ENCODE measurements around the gene B3GNT7. TPM values are rescaled to one million over a fixed set of nuclear protein-coding genes. Genes with fewer than 3 reads are reported as not detected.

B3GNT7 gene
- total RNA-seq, 1 experiment from 2014 or later, result 6.1 TPM

DNA sequence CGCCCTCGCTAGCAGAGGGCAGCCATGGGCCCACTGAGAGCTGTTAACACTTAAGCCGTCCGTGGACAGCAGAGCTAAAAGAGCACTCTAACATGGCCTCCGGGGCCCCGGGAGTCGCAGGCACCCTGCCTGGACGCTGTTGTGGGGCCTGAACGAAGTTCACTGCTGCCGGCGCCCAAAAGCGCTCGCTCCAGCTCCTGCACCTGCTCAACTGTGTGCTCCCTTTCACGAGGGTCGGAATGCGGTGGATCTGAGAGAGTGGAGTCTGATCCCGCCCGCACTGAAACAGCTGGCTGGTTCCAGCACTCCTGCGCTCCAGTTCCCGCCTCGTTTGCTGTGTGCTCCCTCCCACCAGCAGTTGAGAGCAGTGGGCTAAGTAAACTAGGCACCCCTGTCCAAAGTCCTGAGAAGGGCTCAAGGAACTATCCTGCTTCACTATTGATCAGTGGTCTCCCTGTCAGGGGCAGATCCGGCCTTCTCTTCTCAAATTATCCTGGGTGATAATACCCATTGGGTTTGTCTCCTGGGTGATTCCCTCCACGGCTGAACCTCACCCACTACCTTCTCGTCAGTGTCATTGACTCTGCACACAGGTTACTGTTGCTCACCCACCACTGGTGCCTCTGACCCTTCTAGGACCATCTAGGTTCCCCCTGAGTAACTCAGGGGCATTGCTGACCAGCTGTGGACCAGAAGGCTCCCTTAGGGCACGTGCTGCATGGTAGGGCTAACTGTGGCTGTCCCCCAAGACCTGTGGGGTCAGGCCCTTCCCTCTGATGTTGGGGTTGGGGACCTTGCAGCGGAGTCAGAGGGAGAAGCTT, 23.5 kb downstream of the B3GNT7 start (continued):
- TF ChIP-seq, protein P1, sequence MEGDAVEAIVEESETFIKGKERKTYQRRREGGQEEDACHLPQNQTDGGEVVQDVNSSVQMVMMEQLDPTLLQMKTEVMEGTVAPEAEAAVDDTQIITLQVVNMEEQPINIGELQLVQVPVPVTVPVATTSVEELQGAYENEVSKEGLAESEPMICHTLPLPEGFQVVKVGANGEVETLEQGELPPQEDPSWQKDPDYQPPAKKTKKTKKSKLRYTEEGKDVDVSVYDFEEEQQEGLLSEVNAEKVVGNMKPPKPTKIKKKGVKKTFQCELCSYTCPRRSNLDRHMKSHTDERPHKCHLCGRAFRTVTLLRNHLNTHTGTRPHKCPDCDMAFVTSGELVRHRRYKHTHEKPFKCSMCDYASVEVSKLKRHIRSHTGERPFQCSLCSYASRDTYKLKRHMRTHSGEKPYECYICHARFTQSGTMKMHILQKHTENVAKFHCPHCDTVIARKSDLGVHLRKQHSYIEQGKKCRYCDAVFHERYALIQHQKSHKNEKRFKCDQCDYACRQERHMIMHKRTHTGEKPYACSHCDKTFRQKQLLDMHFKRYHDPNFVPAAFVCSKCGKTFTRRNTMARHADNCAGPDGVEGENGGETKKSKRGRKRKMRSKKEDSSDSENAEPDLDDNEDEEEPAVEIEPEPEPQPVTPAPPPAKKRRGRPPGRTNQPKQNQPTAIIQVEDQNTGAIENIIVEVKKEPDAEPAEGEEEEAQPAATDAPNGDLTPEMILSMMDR (IDR thresholded peaks at IDR 0.05 in 2 of 3, conservative IDR thresholded peaks at IDR 0.05 in 1 of 3; ENCODE audit: borderline replicate concordance in 1 of 3, insufficient read depth in 1 of 3, low read depth in 2 of 3, low read length in 2 of 3), result no peak
- TF ChIP-seq YY1 (IDR thresholded peaks at IDR 0.05; ENCODE audit: extremely low read depth, insufficient replicate concordance, low read depth, low read length), result no peak
- TF ChIP-seq, protein P2, sequence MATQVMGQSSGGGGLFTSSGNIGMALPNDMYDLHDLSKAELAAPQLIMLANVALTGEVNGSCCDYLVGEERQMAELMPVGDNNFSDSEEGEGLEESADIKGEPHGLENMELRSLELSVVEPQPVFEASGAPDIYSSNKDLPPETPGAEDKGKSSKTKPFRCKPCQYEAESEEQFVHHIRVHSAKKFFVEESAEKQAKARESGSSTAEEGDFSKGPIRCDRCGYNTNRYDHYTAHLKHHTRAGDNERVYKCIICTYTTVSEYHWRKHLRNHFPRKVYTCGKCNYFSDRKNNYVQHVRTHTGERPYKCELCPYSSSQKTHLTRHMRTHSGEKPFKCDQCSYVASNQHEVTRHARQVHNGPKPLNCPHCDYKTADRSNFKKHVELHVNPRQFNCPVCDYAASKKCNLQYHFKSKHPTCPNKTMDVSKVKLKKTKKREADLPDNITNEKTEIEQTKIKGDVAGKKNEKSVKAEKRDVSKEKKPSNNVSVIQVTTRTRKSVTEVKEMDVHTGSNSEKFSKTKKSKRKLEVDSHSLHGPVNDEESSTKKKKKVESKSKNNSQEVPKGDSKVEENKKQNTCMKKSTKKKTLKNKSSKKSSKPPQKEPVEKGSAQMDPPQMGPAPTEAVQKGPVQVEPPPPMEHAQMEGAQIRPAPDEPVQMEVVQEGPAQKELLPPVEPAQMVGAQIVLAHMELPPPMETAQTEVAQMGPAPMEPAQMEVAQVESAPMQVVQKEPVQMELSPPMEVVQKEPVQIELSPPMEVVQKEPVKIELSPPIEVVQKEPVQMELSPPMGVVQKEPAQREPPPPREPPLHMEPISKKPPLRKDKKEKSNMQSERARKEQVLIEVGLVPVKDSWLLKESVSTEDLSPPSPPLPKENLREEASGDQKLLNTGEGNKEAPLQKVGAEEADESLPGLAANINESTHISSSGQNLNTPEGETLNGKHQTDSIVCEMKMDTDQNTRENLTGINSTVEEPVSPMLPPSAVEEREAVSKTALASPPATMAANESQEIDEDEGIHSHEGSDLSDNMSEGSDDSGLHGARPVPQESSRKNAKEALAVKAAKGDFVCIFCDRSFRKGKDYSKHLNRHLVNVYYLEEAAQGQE (IDR thresholded peaks at IDR 0.05; ENCODE audit: low read depth), result no peak
- TF ChIP-seq ZFX (IDR thresholded peaks at IDR 0.05), result no peak
- TF ChIP-seq SP1 (IDR thresholded peaks at IDR 0.05; ENCODE audit: low read depth), result no peak

DNA sequence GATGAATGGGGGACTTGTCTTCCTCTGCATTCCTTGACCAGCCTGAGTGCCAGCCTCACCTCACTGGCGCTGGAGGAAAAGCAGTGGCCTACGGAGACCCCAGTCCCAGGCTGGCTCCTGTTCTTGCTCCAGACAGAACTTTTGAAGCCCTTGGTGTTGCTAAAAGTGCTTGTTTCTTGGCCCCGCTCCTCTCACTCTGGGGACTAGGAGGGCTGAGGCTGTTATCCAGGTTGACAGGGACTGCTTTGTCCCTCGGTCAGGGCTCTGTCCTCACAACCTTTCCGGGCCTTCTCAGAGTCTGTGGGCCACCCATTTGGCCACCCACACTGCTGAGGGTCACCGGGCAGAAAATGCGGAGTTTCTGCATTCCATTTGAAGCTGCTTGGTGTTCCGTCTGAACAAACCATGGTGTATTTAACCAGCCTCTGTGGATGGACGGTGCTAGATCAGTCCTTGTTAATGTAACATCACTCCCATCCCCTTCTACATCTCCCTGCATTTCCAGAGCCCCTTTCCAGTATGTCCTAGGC, 25.6 kb downstream of the B3GNT7 start:
- Histone ChIP-seq H3K9ac (ENCODE audit: low read length) (no peak overlapping the region), H3K27ac (ENCODE audit: low read depth, low read length) (no peak overlapping the region), H2AFZ (ENCODE audit: low read depth, low read length, poor library complexity, severe bottlenecking) (no peak overlapping the region), H3K9me2 (ENCODE audit: insufficient read depth) (no peaks in the 10 kb centered on the region), H3K27me3 (ENCODE audit: insufficient read depth, low read length) (no peaks in the 10 kb centered on the region), H4K20me1 (ENCODE audit: insufficient read depth) (no peaks in the 10 kb centered on the region), H3K4me2 (ENCODE audit: low read length) (no peak overlapping the region), H3K4me1 (ENCODE audit: control insufficient read depth in 1 of 2, insufficient read depth in 2 of 2, low read length in 2 of 2) (peaks cover 0 to 5% of the 10 kb centered on the region in 2 experiments; a peak in 1 of 4 replicates), H3K36me3 (ENCODE audit: control insufficient read depth in 1 of 2, insufficient read depth in 2 of 2, low read length in 2 of 2) (no peaks in the 10 kb centered on the region), H3K4me3 (replicated peaks in 1 of 2; ENCODE audit: low read depth in 1 of 2, low read length in 2 of 2) (no peak overlapping the region), H3K9me3 (ENCODE audit: control insufficient read depth in 1 of 2, insufficient read depth in 1 of 2, low read depth in 1 of 2, low read length in 2 of 2) (no peaks in the 10 kb centered on the region), H3K79me2 (ENCODE audit: insufficient read depth, low read length) (no peaks in the 10 kb centered on the region)
- ChIA-PET CTCF (no interaction called here), POLR2A (no interaction called here), RAD21 (ENCODE audit: low non-redundant PET in 1 of 2, low total read pairs in 2 of 2, uncharacterized antibody in 2 of 2, unreplicated experiment in 2 of 2) (interaction anchor here in 1 of 2 experiments (0.6 to 0.7 kb wide), 2 partner anchors 29 to 182 kb away, joined by 3 read pairs; no protein-coding TSS in a partner anchor)
- DNase-seq (ENCODE audit: low read depth, low spot score) (no peak), ATAC-seq (no peak)
- TF ChIP-seq FOSL1 (IDR thresholded peaks at IDR 0.05; ENCODE audit: low read depth), result no peak
- TF ChIP-seq TCF7L2 (IDR thresholded peaks at IDR 0.05; ENCODE audit: borderline replicate concordance, extremely low read depth, insufficient read depth, insufficient read length), result no peak
- TF ChIP-seq ELF1 (IDR thresholded peaks at IDR 0.05; ENCODE audit: borderline replicate concordance, low read depth), result no peak
- TF ChIP-seq ZFX (IDR thresholded peaks at IDR 0.05), result no peak
- TF ChIP-seq CBX3 (IDR thresholded peaks at IDR 0.05; ENCODE audit: low read depth), result no peak
- no peak for TF ChIP-seq SIN3A (IDR thresholded peaks at IDR 0.05; ENCODE audit: low read depth)
- TF ChIP-seq, protein P3, sequence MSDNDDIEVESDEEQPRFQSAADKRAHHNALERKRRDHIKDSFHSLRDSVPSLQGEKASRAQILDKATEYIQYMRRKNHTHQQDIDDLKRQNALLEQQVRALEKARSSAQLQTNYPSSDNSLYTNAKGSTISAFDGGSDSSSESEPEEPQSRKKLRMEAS (IDR thresholded peaks at IDR 0.05), result no peak
- no peak for TF ChIP-seq JUND (IDR thresholded peaks at IDR 0.05)
- TF ChIP-seq SRF (IDR thresholded peaks at IDR 0.05; ENCODE audit: low read depth), result no peak
- TF ChIP-seq POLR2AphosphoS5 (IDR thresholded peaks at IDR 0.05; ENCODE audit: low read depth, low read length), result no peak
- no peak for TF ChIP-seq RAD21 (IDR thresholded peaks at IDR 0.05; ENCODE audit: low read depth)
- BruUV-seq (replicated peaks), result no TSS peak
- intact Hi-C loops (cut with micrococcal nuclease), result no loop called here
